ENCODE data around the gene DMBT1. TPM values are rescaled to one million over a fixed set of nuclear protein-coding genes. Genes with fewer than 3 reads are reported as not detected.

DMBT1 gene
- total RNA-seq: not detected in 2 replicates
- long read RNA-seq: 0 reads

GRCh38 chr10:122560279-122560804 lies at the start of gene DMBT1:
DMBT1 (plus strand) TSS chr10:122560754; CDS start chr10:122560771, 17 bp downstream.
- Mint-ChIP-seq H3K4me1 (no peaks in the 10 kb centered on the region), H3K27me3 (ENCODE audit: low read depth) (peaks cover 78% of the 10 kb centered on the region), H3K4me3 (no peak within 1 kb of the TSS), H3K27ac (ENCODE audit: unreplicated experiment) (no peak within 1 kb of the TSS), H3K36me3 (ENCODE audit: low read depth) (no peaks in the 10 kb centered on the region), H3K9me3 (no peaks in the 10 kb centered on the region)
- TF ChIP-seq CTCF (conservative IDR thresholded peaks at IDR 0.05): no peak
- no peak for DNase-seq (ENCODE audit: low read depth, low spot score)

- DNase-seq (ENCODE audit: low read depth, low spot score): no peak
- H3K4me3 Mint-ChIP-seq: no peak overlapping the region
- H3K27me3 Mint-ChIP-seq (ENCODE audit: low read depth): no peaks in the 10 kb centered on the region
- H3K4me1 Mint-ChIP-seq: peaks cover 6% of the 10 kb centered on the region
- no peaks in the 10 kb centered on the region for H3K9me3 Mint-ChIP-seq
- no peaks in the 10 kb centered on the region for H3K36me3 Mint-ChIP-seq (ENCODE audit: low read depth)
- no peak for TF ChIP-seq CTCF (conservative IDR thresholded peaks at IDR 0.05)
- H3K27ac Mint-ChIP-seq (ENCODE audit: unreplicated experiment): no peak overlapping the region
Measured at GRCh38 chr10:122513053-122513452, 47.5 kb upstream of the DMBT1 start.

GRCh38 chr10:122514045-122514840 lies 46.3 kb upstream of the DMBT1 start:
- Mint-ChIP-seq H3K27me3 (ENCODE audit: low read depth) (no peaks in the 10 kb centered on the region), H3K4me1 (peaks cover 2% of the 10 kb centered on the region), H3K9me3 (no peaks in the 10 kb centered on the region), H3K27ac (ENCODE audit: unreplicated experiment) (no peak overlapping the region), H3K36me3 (ENCODE audit: low read depth) (no peaks in the 10 kb centered on the region), H3K4me3 (no peak overlapping the region)
- no peak for DNase-seq (ENCODE audit: low read depth, low spot score)
- no peak for TF ChIP-seq CTCF (conservative IDR thresholded peaks at IDR 0.05)

- Mint-ChIP-seq H3K36me3 (ENCODE audit: low read depth) (no peaks in the 10 kb centered on the region), H3K27me3 (ENCODE audit: low read depth) (no peaks in the 10 kb centered on the region), H3K9me3 (no peaks in the 10 kb centered on the region), H3K4me3 (no peak overlapping the region), H3K4me1 (no peaks in the 10 kb centered on the region), H3K27ac (ENCODE audit: unreplicated experiment) (no peak overlapping the region)
- no peak for DNase-seq (ENCODE audit: low read depth, low spot score)
- no peak for TF ChIP-seq CTCF (conservative IDR thresholded peaks at IDR 0.05)
Measured at GRCh38 chr10:122515022-122515424, 45.5 kb upstream of the DMBT1 start.

GRCh38 chr10:122515588-122516231 lies 44.8 kb upstream of the DMBT1 start:
- H3K4me3 Mint-ChIP-seq: no peak overlapping the region
- H3K4me1 Mint-ChIP-seq: no peaks in the 10 kb centered on the region
- peak overlapping the region; percentile 27 for H3K27ac Mint-ChIP-seq (ENCODE audit: unreplicated experiment)
- H3K36me3 Mint-ChIP-seq (ENCODE audit: low read depth): no peaks in the 10 kb centered on the region
- H3K9me3 Mint-ChIP-seq: no peaks in the 10 kb centered on the region
- no peaks in the 10 kb centered on the region for H3K27me3 Mint-ChIP-seq (ENCODE audit: low read depth)
- no peak for TF ChIP-seq CTCF (conservative IDR thresholded peaks at IDR 0.05)
- no peak for DNase-seq (ENCODE audit: low read depth, low spot score)
